ENCODE results near the gene RALGAPA1. TPM values are rescaled to one million over a fixed set of nuclear protein-coding genes. Genes with fewer than 3 reads are reported as not detected.
"Not testable (repeated sequence)": the region's sequence is repeated elsewhere in the genome, so short reads cannot be mapped to it uniquely, and the experiment has no call there.

RALGAPA1 gene
- total RNA-seq, 1 donor from 2014 or later, result 63.1 TPM

DNA sequence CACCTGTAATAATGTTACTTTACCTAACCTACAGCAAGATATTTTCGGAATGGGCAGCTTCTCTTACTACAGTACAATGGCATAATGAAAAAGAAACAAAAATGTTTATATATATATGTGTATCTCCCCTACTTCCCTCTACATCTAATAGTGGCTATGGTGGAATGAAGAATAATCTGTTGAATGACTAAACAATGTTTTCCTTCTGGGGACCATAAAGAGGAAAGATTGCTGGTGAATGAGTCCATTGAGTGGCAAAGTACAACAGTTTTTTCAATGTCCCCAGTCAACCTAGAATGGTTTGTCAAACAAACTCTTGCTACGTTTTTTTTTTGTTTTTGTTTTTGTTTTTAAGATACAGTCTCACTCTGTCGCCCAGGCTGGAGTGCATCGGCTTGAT is 47.2 kb downstream of the RALGAPA1 start:
- no peak for DNase-seq (ENCODE audit: low spot score)

DNA sequence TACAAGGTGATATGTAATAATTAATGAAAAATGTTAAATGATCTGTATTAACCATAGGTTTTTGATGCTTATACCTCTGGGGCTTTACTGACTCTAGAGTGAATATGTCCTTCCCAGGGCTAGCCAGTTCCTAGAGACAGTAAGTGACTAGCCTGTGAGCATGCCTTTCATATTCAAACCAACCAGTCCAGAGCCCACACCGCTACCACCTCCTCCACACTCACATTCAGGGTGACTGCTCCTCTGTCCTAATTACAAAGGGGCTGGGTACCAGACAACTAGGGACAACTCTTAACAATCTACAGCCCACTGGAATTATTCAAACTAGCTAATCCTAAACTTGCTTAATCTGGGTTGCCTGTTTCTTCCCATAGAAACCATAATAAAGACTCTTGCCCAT is 49.0 kb downstream of the RALGAPA1 start:
- DNase-seq (ENCODE audit: low spot score), result no peak

DNA sequence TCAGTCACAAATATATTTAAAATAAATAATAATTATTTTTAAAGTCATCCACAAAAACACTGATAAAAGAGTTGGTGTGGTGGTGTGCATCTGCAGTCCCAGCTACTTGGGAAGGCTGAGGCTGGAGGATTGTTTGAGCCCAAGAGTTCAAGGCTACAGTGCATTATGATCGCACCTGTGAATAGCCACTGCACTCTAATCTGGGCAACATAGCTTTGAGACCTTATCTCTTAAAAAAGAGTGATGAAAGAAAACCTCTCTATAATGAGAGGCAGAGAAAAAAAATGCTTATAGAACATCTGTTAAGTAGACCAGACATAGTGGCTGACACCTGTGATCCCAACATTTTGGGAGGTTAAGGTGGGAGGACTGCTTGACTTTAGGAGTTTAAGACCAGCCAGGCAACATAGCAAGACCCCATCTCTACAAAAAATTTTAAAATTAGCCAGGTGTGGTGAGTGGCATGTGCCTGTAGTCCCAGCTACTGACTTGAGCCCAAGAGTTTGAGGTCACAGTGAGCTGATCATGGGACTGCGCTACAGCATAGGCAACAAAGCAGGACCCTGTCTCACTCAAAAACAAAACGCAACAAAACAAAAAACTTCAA is 50.5 kb downstream of the RALGAPA1 start:
- no peak for DNase-seq (ENCODE audit: low spot score)

DNA sequence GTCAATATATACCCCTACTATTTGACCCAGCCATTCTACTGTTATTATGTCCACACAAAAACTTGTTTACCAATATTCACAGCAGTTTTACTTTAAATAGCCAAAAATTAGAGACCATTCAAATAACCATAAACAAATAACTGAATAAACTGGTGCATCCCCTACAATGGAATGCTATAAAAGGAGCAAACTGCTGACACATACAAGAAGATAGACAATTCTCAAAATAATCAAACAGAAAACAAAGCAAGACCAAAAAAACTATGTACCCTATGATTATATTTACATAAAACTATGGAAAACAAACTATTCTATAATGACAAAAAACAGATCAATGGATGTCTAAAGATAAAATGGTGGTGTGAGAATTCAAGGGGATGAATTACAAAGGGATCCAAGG is 54.4 kb downstream of the RALGAPA1 start:
- DNase-seq (ENCODE audit: low spot score), result no peak

DNA sequence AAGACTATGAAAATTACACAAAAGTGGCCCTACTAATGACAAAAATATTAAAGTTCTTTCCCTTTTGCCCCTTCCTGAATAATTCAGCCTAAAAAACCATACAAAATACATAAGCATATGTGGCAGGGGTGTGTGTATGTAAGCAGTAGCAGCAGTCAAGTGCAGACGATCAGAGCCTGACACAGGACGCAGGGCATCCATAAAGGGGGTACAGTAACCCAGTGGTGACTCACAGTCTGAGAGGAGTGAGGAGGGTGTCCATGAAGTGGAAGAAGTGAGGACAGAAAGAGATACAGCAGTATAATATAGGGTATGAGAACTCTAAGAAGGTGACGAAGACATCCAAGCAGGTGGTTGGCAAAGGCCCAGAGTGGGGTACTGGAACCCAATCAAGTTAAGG is 56.7 kb downstream of the RALGAPA1 start:
- no peak for DNase-seq (ENCODE audit: low spot score)

DNA sequence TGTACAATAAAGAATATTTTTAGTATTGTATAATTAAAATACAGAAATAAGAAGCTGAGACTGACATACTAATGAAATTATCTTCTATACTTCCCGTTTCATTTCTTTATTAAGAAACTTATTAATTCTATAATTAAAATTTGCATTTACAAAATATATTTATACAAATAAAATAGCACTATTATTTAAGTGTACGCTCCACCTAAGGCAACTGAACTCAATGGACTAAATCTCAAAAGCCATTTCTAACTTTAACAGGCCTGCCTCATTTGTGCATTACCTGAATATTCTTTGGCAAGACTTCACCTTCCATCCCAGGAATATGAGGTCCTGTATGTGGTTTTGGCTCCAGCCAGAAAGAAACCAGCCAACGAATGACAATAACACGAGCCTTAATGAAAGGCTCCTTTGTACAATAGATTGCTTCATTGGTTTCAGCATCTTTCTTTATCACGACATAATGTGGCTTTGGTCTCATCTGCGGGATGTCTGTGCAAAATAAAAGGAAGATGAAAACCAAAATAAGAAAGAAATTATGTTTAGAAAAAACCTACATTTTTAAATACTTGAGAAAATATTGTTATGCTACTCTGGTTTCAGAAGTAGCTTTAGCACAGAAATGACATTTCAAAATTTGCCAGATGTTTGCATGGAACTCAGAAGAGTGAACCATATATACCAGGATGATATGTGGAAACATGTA is 58.7 kb downstream of the RALGAPA1 start:
- DNase-seq (ENCODE audit: low spot score), result no peak

DNA sequence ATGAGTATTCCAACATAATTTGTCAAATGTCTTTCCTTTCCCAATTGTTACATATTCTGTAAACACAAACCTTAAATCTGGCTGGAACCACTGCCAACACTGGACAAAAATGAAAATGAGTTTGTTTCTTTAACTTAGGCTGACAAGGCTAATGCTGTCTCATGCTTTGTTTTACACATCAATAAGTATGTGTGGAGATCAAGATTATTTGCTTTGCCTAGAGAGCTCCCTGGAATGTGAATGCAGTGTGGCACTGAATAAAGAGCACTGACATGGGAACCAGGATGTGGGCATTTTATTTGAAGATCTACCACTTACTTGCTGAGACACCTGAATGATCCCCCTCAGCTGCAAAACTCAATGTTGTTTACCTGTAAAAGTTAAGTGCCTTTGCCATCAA is 61.7 kb downstream of the RALGAPA1 start:
- no peak for DNase-seq (ENCODE audit: low spot score)

DNA sequence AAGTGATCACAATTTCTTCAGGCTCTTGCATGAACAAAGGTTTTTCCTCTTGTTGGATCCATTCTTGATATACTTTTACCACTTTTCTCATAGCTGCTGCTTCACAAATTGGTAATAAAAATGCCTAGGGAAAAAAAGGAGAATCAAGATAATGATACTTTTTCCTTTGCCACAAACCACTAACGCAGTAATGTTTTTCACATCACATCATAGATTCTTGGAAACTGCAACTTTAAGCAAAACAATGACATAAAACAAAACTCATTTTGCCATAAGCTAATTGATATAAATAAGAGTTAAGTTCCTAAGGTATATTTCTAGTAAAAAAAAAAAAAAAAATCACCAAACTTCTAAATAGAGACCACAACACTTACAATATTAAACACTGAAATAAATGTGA is 66.7 kb downstream of the RALGAPA1 start:
- no peak for DNase-seq (ENCODE audit: low spot score)

DNA sequence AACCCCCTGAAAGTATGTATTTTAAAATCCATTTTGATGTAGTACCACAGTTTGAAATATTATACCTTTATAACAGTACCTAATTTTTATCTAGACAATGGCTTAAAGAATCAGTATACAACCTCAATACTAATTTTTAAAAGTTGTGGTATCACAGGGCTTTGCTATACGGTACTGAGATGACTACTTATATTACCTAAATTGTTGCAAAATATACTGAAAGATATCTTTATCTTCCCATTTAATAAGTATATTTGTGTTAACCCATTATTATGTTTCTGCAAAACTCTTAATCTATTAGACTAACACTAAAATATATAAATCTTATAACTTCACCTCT is 67.1 kb downstream of the RALGAPA1 start:
- DNase-seq (ENCODE audit: low spot score), result no peak

DNA sequence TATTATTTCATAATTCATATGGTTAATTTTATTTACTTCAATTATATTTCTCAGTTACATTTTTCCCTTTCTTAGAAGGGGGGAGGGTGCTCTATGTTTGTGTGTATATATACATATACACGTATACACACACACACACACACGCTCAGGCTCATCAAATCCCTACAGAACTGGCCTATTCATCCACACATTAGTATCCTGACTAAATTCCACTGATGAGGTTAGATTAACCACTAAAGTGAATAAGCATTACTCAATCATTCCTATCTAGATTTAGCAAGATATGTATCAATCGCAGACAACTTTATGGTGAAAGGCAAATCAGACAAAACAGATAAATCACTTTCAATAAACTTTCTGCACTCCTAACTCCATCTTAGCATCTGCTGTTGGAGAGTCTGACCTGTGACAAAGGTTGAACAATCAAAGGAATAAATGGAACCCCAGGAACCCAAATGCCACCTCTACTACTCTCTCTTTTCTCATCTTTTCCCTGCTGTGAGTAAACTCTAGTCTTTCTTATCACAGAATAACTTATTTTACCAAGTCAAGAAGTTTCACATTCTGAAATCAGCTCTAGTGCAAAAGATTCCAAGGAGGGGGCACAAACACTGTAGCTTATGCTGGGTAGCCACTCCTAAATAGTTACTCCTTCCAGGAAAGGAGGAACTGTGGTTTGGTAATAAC is 67.6 kb downstream of the RALGAPA1 start:
- DNase-seq (ENCODE audit: low spot score), result no peak

DNA sequence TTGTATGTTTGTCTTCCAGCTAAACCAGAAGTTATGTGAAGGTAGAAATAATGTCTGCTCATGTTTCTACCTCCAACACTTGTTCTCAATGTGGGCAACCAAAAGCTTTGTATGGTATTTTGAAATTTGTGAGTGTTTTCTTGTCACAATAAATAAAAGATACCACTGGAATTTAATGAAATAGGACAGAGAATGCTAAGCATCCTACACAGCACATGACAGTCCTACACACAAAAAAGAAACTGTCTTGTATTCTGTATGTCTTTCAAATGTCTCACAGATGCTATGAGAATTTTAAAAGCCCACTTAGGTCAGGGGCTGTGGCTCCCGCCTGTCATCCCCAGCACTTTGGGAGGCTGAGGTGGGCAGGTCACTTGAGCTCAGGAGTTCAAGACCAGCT is 68.9 kb downstream of the RALGAPA1 start:
- DNase-seq (ENCODE audit: low spot score), result no peak

DNA sequence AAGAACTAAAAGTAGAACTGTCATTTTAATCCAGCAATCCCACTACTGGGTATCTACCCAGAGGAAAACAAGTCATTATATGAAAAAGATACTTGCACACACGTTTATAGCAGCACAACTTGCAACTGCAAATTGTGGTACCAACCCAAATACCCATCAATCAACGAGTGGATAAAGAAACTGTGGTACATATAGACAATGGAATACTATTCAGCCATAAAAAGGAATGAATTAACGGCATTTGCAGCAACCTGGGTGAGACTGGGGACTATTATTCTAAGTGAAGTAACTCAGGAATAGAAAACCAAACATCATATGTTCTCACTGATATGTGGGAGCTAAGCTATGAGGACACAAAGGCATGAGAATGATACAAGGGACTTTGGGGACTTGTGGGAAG is 73.9 kb downstream of the RALGAPA1 start:
- DNase-seq (ENCODE audit: low spot score), result not testable (repeated sequence)

DNA sequence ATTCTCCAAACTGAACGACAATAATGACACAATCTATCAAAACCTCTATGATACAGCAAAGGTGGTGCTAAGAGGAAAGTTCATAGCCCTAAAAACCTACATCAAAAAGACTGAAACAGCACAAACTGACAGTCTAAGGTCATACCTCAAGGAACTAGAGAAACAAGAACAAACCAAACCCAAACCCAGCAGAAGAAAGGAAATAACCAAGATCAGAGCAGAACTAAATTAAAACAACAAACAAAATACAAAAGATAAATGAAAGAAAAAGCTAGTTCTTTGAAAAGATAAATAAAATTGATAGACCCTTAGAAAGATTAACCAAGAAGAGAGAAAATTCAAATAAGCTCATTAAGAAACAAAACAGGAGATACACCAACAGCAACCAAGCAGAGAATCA is 75.6 kb downstream of the RALGAPA1 start:
- DNase-seq (ENCODE audit: low spot score), result not testable (repeated sequence)

DNA sequence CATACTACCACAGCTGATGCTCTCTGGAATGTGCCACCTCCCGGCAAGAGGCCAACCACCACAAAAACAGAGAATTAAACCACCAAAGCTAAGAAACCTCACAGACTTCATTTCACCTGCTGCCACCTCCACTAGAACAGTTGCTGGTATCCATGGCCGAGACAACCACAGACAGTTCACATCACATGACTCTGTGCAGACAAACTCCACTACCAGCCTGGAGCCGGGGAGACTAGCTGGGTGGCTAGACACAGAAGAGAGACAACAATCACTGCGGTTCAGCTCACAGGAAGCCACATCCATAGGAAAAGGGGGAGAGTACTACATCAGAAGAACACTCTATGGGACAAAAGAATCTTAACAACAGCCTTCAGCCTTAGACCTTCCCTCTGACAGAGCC is 78.2 kb downstream of the RALGAPA1 start:
- no peak for DNase-seq (ENCODE audit: low spot score)

DNA sequence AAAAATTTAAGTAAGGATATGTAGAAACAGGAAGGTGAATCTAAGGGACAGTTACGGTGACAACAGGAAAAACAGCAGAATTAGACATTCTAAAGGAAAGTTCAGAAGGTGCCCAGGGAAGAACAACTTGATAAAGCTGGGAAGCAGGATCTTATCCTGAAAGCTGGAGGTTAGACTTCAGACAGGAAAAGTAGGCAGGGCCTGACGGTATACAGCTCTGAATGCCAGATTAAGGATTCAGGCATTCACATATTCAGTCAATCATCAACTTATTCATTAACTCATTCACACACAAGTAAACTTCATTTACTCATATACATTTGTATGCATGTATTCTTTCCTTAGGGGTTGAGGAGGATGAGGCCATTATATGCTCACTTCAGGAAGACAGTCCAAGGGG is 81.3 kb downstream of the RALGAPA1 start:
- no peak for DNase-seq (ENCODE audit: low spot score)

DNA sequence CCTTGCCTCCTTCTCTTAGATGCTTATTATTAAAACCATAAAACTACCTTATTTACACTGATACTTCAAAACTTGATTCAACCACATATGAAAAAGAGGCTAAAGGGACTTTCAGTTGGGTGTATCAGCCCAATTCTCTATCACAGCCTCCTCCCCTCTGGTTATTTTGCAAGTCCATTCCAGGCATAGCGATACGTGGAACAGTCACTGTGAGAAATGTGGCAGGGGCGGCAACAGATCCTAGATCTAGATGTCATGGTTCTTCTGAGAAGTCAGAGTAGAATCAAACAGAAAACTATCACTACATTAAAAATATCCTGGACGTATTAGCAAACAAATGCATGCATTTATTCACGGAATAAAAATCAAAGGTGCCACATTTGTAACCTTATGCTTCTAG is 83.2 kb downstream of the RALGAPA1 start:
- no peak for DNase-seq (ENCODE audit: low spot score)

DNA sequence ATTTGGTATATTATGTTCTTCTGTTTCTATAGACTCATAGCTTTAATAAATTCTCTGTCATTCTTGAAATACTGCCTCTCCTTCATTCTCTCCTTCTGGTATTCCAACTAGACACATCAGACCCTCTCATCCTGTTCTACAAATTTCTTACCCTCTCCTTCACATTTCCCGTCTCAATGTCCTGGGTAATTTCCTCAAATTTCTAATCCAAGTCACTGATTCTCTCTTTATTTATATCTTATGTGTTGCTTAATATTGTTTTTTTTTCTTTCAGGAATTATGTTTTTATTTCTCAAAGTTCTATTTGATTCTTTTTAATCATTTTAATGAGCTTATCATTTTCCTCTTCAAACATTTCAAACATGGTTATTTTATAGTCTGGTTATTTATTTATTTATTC is 94.0 kb downstream of the RALGAPA1 start:
- no peak for DNase-seq (ENCODE audit: low spot score)

DNA sequence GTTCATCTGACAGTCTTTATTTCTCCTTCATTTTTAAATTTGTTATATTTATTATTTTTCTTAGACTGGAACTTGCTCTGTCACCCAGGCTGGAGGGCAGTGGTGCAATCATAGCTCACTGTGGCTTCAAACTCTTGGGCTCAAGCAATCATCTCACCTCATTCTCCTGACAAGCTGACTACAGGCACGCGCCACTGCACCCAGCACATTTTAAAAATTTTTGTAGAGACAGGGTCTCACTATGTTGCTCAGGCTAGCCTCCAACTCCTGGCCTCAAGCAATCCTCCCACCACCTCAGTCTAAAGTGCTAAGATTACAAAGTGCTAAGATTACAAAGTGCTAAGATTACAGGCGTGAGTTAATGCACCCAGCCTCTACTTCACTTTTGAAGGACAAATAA is 96.6 kb downstream of the RALGAPA1 start:
- DNase-seq (ENCODE audit: low spot score), result no peak

DNA sequence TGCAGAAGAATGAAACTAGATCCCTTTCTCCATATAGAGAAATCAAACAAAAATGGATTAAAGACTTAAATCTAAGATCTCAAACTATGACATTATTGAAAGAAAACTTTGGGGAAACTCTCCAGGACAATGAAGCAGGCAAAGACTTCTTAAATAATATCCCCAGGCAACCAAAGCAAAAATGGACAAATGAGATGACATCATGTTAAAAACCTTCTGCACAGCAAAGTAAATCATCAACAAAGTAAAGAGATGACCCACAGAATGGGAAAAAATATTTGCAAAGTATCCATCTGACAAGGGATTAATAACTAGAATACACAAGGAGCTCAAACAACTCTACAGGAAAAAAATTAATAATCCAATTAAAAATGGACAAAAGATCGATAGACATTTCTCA is 101.0 kb downstream of the RALGAPA1 start:
- DNase-seq (ENCODE audit: low spot score), result no peak

DNA sequence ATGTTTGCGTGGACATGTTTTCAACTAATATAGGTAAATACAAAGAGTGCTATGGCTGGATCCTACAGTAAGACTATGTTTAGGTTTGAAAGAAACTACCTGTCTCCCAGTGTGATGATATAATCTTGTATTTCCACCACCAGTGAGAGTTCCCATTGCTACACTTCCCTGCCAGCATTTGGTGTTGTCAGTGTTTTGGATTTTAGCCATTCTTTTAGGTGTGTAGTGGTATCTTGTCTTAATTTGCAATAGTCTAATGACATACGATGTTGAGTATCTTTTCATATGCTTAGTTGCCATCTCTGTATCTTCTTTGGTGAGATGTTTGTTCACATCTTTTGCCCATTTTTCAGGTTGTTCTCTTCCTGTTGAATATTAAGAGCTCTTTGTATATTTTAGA is 103.5 kb downstream of the RALGAPA1 start:
- no peak for DNase-seq (ENCODE audit: low spot score)

DNA sequence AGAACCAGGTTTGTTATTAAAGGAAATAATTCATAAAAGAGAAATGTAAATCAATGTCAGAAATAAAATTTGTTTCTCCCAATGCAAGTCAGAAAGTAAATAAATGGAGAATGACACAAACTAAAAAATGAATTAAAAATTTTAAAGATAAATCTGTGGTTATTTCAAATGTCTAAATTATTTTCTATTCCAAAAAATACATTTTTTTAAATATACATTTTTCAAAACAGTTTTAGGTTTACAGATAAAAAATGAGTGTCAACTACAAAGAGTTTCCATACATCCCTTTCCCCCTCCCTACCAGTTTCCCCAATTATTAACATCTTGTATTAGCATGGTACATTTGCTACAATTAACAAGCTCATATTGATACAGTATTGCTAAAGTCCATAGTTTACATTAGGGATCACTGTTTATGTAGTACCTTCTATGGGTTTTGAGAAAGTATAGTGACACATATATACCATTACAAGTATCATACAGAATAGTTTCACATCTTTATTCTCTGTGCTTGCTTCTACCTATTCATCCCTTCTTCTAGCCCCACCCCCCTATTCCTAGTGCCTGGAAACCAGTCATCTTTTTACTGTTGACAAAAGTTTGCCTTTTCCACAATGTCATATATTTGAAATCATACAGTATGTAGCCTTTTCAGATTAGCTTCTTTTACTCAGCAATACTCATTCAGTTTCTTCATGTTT is 104.2 kb downstream of the RALGAPA1 start:
- DNase-seq (ENCODE audit: low spot score), result no peak

DNA sequence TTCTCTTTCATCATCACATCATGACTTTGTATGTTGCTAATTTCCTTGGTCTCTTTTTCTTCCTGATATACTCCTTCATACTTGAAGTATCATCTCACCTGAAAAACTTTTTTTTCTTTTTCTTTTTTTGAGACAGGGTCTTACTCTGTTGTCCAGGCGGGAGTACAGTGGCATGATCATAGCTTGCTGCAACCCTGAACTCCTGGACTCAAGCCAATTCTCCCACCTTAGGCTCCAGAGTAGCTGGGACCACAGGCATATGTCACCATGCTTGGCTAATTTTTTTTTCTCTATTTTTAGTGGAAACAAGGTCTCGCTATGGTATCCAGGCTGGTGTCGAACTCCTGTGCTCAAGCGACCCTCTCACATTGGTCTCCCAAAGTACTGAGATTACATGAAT is 107.6 kb downstream of the RALGAPA1 start:
- no peak for DNase-seq (ENCODE audit: low spot score)
